Fibroblast of lung (primary cell): Measurements from ENCODE around the gene OXER1. TPM values are rescaled to one million over a fixed set of nuclear protein-coding genes. Genes with fewer than 3 reads are reported as not detected.

Experiments
- DNase-seq, 2 donors: peaks; one replicate each; pipeline versions ENCODE4 v3.0.0 to v3.0.0-alpha.2; 2010; ENCODE audit warnings: low read depth in 2 of 2
- H2AFZ ChIP-seq: 2 replicates; pipeline ENCODE4 v1.5.1; 2012; ENCODE audit warnings: low read length, control low read depth, inconsistent platforms
- H3K27ac ChIP-seq: 2 replicates; pipeline ENCODE4 v1.5.1; 2011; ENCODE audit warnings: low read length, control low read depth; ENCODE audit not compliant: insufficient read depth
- H3K27me3 ChIP-seq: 2 replicates; pipeline ENCODE4 v1.5.1; 2011; ENCODE audit warnings: mild to moderate bottlenecking, low read length; ENCODE audit not compliant: control insufficient read depth, insufficient read depth
- H3K36me3 ChIP-seq: 2 replicates; pipeline ENCODE4 v1.5.1; 2011; ENCODE audit warnings: low read length; ENCODE audit not compliant: control insufficient read depth, insufficient read depth
- H3K4me1 ChIP-seq: 2 replicates; pipeline ENCODE4 v1.5.1; 2011; ENCODE audit warnings: low read length; ENCODE audit not compliant: control insufficient read depth, insufficient read depth; ENCODE audit errors: extremely low read depth
- H3K4me2 ChIP-seq: 2 replicates; pipeline ENCODE4 v1.5.1; 2011; ENCODE audit warnings: low read length, control low read depth; ENCODE audit not compliant: insufficient read depth; ENCODE audit errors: extremely low read depth
- H3K4me3 ChIP-seq, 4 experiments: fragments of 200-600 bp in 1 of 4; sonication (generic) in 1 of 4; replicated peaks in 1 of 4; 2 replicates each; pipeline ENCODE4 v1.5.1; 2011 to 2016; ENCODE audit warnings: low read length in 4 of 4, low read depth in 3 of 4, mild to moderate bottlenecking in 3 of 4, control low read depth in 2 of 4, inconsistent platforms in 1 of 4, mixed read lengths in 1 of 4; ENCODE audit not compliant: insufficient read depth in 1 of 4; ENCODE audit errors: control extremely low read depth in 1 of 4
- H3K79me2 ChIP-seq: 2 replicates; pipeline ENCODE4 v1.5.1; 2012; ENCODE audit warnings: mild to moderate bottlenecking, low read length, inconsistent platforms; ENCODE audit not compliant: control insufficient read depth, insufficient read depth
- H3K9ac ChIP-seq: 2 replicates; pipeline ENCODE4 v1.5.1; 2011; ENCODE audit warnings: mild to moderate bottlenecking, low read length, control low read depth; ENCODE audit not compliant: insufficient read depth
- H3K9me3 ChIP-seq: 2 replicates; pipeline ENCODE4 v1.5.1; 2012; ENCODE audit warnings: low read depth, low read length; ENCODE audit not compliant: control insufficient read depth, insufficient read depth
- H4K20me1 ChIP-seq: 2 replicates; pipeline ENCODE4 v1.5.1; 2011; ENCODE audit warnings: low read length; ENCODE audit not compliant: control insufficient read depth, insufficient read depth; ENCODE audit errors: extremely low read depth
- CTCF ChIP-seq, 2 donors: IDR thresholded peaks in 1 of 2; conservative IDR thresholded peaks in 1 of 2; 1 replicate in 1 of 2; 2 replicates in 1 of 2; pipeline ENCODE4 v1.5.1; 2011 to 2012; ENCODE audit warnings: low read length in 2 of 2, control low read depth in 1 of 2, inconsistent platforms in 1 of 2, low read depth in 1 of 2, mild to moderate bottlenecking in 1 of 2
- EZH2 ChIP-seq: IDR thresholded peaks from 2 replicates; pipeline ENCODE4 v1.5.1; 2012; ENCODE audit warnings: low read length, control low read depth, mild to moderate bottlenecking; ENCODE audit errors: missing control alignments
- polyA plus RNA-seq, 2 donors: library from polyadenylated mRNA; depleted of rRNA in 1 of 2; stranded (reverse) in 1 of 2; unstranded in 1 of 2; fragments of >200 nt; gene quantifications; 2 replicates each; pipeline ENCODE4 v1.2.1, GENCODE V29; 2011 to 2012; ENCODE audit warnings: missing spikeins in 1 of 2
- total RNA-seq: library from RNA; depleted of rRNA; stranded (reverse); fragments of >200 nt; gene quantifications from 2 replicates; pipeline ENCODE4 v1.2.1, GENCODE V29; 2014

OXER1 gene
- total and polyA plus RNA-seq, 2 donors (not counting 1 experiment from before 2014, with no cell fraction given): 0.17 TPM; not detected in 1

GRCh38 chr2:42713920-42714319 lies 50.0 kb downstream of the OXER1 start:
- H4K20me1 ChIP-seq: no peaks in the 10 kb centered on the region
- no peaks in the 10 kb centered on the region for H3K27me3 ChIP-seq
- no peak for DNase-seq
- no peaks in the 10 kb centered on the region for H3K9me3 ChIP-seq
- H3K4me1 ChIP-seq: no peaks in the 10 kb centered on the region
- no peak for TF ChIP-seq CTCF (conservative IDR thresholded peaks at IDR 0.05 in 1 of 2, IDR thresholded peaks at IDR 0.05 in 1 of 2; ENCODE audit: low read depth in 1 of 2, low read length in 2 of 2)
- no peak for TF ChIP-seq EZH2
- no peak overlapping the region for H2AFZ ChIP-seq
- H3K4me3 ChIP-seq: no peak overlapping the region
- H3K4me2 ChIP-seq: no peak overlapping the region
- H3K27ac ChIP-seq: no peak overlapping the region
- no peaks in the 10 kb centered on the region for H3K79me2 ChIP-seq
- no peaks in the 10 kb centered on the region for H3K36me3 ChIP-seq
- no peak overlapping the region for H3K9ac ChIP-seq

- Histone ChIP-seq H3K36me3 (no peaks in the 10 kb centered on the region), H4K20me1 (no peaks in the 10 kb centered on the region), H3K79me2 (no peaks in the 10 kb centered on the region), H3K9ac (no peak overlapping the region), H3K4me2 (no peak overlapping the region), H3K4me1 (no peaks in the 10 kb centered on the region), H3K9me3 (no peaks in the 10 kb centered on the region), H3K27ac (no peak overlapping the region), H3K4me3 (no peak overlapping the region), H2AFZ (no peak overlapping the region), H3K27me3 (no peaks in the 10 kb centered on the region)
- DNase-seq: no peak
- no peak for TF ChIP-seq EZH2
- no peak for TF ChIP-seq CTCF (conservative IDR thresholded peaks at IDR 0.05 in 1 of 2, IDR thresholded peaks at IDR 0.05 in 1 of 2; ENCODE audit: low read depth in 1 of 2, low read length in 2 of 2)
Observed at GRCh38 chr2:42712934-42713333, 51.0 kb downstream of the OXER1 start.

Other genes with a start within 250 kb of the OXER1 start
- 27.2 and 31.0 TPM in 2 replicates for gene MTA3, start 195.5 kb downstream of the OXER1 start, total RNA-seq
- 39.3 and 47.7 TPM in 2 replicates for gene MTA3, start 195.5 kb downstream of the OXER1 start, polyA plus RNA-seq
- 2.8 and 4.1 TPM in 2 replicates for gene HAAO, start 28.4 kb upstream of the OXER1 start, total RNA-seq
- 0.58 and 0.88 TPM in 2 replicates for gene HAAO, start 28.4 kb upstream of the OXER1 start, polyA plus RNA-seq